ENCODE measurements around the gene C5orf24.

Gene C5orf24

GRCh38 chr5:134845852-134846640, at the start of gene C5orf24:
C5orf24 (plus strand) TSS chr5:134845968; CDS start chr5:134854901, 8,933 bp downstream.
- Histone ChIP-seq H3K4me3 (peak within 1 kb of the TSS; percentile 75), H3K27ac (peak within 1 kb of the TSS; percentile 89 to 90)
- no peak for TF ChIP-seq CTCF (IDR thresholded peaks at IDR 0.05)
- peak; percentile 96 for DNase-seq (ENCODE audit: low spot score)

DNA sequence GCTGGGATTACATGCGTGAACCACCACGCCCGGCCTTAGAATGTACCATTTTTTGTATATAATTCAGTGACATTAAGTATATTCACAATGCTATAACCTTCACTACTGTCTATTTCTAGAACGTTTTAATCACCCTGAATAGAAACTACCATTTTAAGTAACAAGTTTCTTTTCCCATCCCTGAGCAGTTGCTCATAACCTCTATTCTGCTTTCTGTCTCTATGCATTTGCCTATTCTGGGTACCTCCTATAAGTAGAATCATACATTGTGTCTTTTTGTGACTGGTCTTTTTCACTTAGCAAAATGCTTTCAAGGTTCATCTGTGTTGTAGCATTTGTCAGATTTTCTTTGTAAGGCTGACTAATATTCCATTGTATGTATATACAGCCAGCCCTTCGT, 47.3 kb upstream of the C5orf24 start:
- H3K27ac ChIP-seq = no peak overlapping the region
- no peak for TF ChIP-seq CTCF (IDR thresholded peaks at IDR 0.05)
- no peak overlapping the region for H3K4me3 ChIP-seq
- DNase-seq (ENCODE audit: low spot score) = no peak

GRCh38 chr5:134803821-134804220, 41.9 kb upstream of the C5orf24 start:
- no peak for DNase-seq (ENCODE audit: low spot score)
- no peak for TF ChIP-seq CTCF (IDR thresholded peaks at IDR 0.05)
- no peak overlapping the region for H3K27ac ChIP-seq
- no peak overlapping the region for H3K4me3 ChIP-seq

DNA sequence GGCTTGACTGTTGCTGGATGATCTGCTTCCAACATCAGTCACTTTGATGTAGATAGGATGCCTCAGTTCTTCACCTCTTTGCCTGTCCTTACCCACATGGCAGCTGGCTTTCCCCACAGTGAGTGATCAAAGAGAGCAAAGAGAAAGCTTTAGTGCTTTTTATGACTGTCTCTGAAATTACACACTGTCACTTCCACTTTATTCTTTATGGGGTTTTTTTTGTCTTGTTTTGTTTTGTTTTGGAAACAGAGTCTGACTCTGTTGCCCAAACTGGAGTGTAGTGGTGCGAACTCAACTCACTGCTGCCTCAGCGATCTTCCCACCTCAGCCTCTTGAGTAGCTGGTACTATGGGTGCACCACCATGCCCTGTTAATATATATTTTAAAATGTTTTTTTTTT, 32.4 kb upstream of the C5orf24 start:
- no peak overlapping the region for H3K4me3 ChIP-seq
- H3K27ac ChIP-seq = no peak overlapping the region
- DNase-seq (ENCODE audit: low spot score) = no peak
- TF ChIP-seq CTCF (IDR thresholded peaks at IDR 0.05) = no peak

DNA sequence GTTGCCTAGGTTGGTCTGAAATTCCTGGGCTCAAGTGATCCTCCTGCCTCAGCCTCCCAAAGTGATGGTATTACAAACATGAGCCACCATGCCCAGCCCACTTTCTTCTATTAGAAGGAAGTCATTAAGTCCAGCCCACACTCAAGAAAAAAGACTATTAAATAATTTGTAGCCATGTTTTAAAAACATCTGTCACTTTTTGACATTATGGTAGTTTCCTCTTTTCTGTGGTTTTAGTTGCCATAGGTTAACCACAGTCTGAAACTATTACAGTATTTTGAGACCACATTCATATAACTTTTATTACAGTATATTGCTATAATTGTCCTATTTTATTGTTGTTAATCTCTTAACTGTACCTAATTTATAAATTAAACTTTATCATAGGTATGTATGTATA, 31.9 kb upstream of the C5orf24 start:
- no peak for DNase-seq (ENCODE audit: low spot score)
- no peak for TF ChIP-seq CTCF (IDR thresholded peaks at IDR 0.05)
- Histone ChIP-seq H3K4me3 (no peak overlapping the region), H3K27ac (no peak overlapping the region)

DNA sequence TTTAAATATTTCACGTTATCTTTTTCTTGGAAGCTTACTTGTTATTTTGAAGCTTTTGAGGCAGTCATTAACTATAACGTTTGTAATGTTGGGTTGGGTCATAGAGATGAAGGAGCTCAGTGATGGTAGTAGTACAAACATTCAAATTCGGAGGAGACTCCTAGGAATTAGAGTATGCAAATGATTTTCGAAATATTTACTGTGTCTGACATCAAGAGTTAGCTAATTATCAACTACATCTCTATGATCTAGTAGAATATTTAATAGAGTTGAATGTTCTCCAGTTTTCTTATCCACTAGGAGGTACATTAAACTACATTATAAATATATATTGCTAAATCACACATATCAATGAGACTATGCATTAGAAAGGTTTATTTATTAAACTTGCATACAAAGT, 28.8 kb upstream of the C5orf24 start:
- DNase-seq (ENCODE audit: low spot score) = no peak

More for the DNA sequence above, 28.8 kb upstream of the C5orf24 start:
- no peak overlapping the region for H3K4me3 ChIP-seq
- TF ChIP-seq CTCF (IDR thresholded peaks at IDR 0.05) = no peak
- H3K27ac ChIP-seq = no peak overlapping the region

Data from coronary artery (tissue), 2 donors.